H1 (cell line): ENCODE results near the gene TPO. TPM values are rescaled to one million over a fixed set of nuclear protein-coding genes. Genes with fewer than 3 reads are reported as not detected.

Experiments
- CTCF ChIA-PET: fragments of 300-600 bp; sonication (Branson Sonifier 250); formaldehyde crosslinking; loops from one replicate; lab custom pipeline; 2021; ENCODE audit not compliant: partially characterized antibody; lab: Charles Lee
- POLR2A ChIA-PET: fragments of 300-600 bp; sonication (Branson Sonifier 250); formaldehyde crosslinking; loops from one replicate; lab custom pipeline; 2021; ENCODE audit warnings: inconsistent platforms; ENCODE audit not compliant: partially characterized antibody; lab: Charles Lee
- DNase-seq, 2 experiments: peaks; one replicate each; pipeline versions ENCODE4 v3.0.0 to v3.0.0-alpha.2; 2010 to 2022; ENCODE audit warnings: low spot score in 2 of 2, low read depth in 1 of 2, mixed read lengths in 1 of 2
- FAIRE-seq: peaks from 2 replicates; lab custom pipeline; 2011; peaks lifted over from hg19 to GRCh38; lab: Jason Lieb, UNC
- H2AFZ ChIP-seq: 2 replicates; pipeline ENCODE4 v1.8.1; 2012; ENCODE audit warnings: low read length, inconsistent platforms
- H2AK5ac ChIP-seq: 2 replicates; pipeline ENCODE4 v1.6.1; 2013; ENCODE audit warnings: low read depth, low read length
- H2BK120ac ChIP-seq: replicated peaks from 2 replicates; pipeline ENCODE3; 2013; ENCODE audit warnings: low read depth, low read length, inconsistent platforms
- H2BK12ac ChIP-seq: 2 replicates; pipeline ENCODE4 v1.6.1; 2013; ENCODE audit warnings: low read depth, low read length
- H2BK15ac ChIP-seq: 2 replicates; pipeline ENCODE4 v1.6.1; 2013; ENCODE audit warnings: low read length
- H2BK20ac ChIP-seq: 2 replicates; pipeline ENCODE4 v1.6.1; 2013; ENCODE audit warnings: low read length
- H2BK5ac ChIP-seq: 2 replicates; pipeline ENCODE4 v1.6.1; 2013; ENCODE audit warnings: low read depth, low read length
- H3K14ac ChIP-seq: 2 replicates; pipeline ENCODE4 v1.6.1; 2013; ENCODE audit warnings: inconsistent platforms; ENCODE audit not compliant: insufficient read length
- H3K18ac ChIP-seq: 2 replicates; pipeline ENCODE4 v1.6.1; 2013; ENCODE audit warnings: low read length; ENCODE audit errors: extremely low read depth
- H3K23ac ChIP-seq: 2 replicates; pipeline ENCODE4 v1.6.1; 2013; ENCODE audit warnings: inconsistent platforms; ENCODE audit not compliant: insufficient read length
- H3K23me2 ChIP-seq: 2 replicates; pipeline ENCODE4 v1.6.1; 2013; ENCODE audit warnings: low read depth, low read length
- H3K27ac ChIP-seq: 2 replicates; pipeline ENCODE4 v1.6.1; 2011; ENCODE audit warnings: low read depth, low read length, inconsistent platforms
- H3K27me3 ChIP-seq, 4 experiments: replicated peaks in 1 of 4; 1 replicate in 1 of 4; 2 replicates in 3 of 4; pipeline versions ENCODE4 v1.6.1 to v1.8.1; 2011 to 2013; ENCODE audit warnings: low read length in 3 of 4, mild to moderate bottlenecking in 3 of 4, inconsistent platforms in 2 of 4, mixed read lengths in 2 of 4, moderate library complexity in 1 of 4; ENCODE audit not compliant: control insufficient read depth in 3 of 4, insufficient read depth in 3 of 4; ENCODE audit errors: extremely low read depth in 1 of 4
- H3K36me3 ChIP-seq, 4 experiments: 2 replicates each; pipeline versions ENCODE4 v1.6.1 to v1.8.1; 2011 to 2013; ENCODE audit warnings: mild to moderate bottlenecking in 4 of 4, low read length in 3 of 4, moderate library complexity in 2 of 4, control low read depth in 1 of 4, inconsistent platforms in 1 of 4; ENCODE audit not compliant: insufficient read depth in 4 of 4, control insufficient read depth in 2 of 4
- H3K4ac ChIP-seq: replicated peaks from 2 replicates; pipeline ENCODE3; 2013; ENCODE audit warnings: low read length, low read depth, mixed read lengths, inconsistent platforms; ENCODE audit not compliant: insufficient read length
- H3K4me1 ChIP-seq, 4 experiments: replicated peaks in 1 of 4; 1 replicate in 1 of 4; 2 replicates in 3 of 4; pipeline versions ENCODE4 v1.6.1 to v1.8.1; 2011 to 2013; ENCODE audit warnings: low read length in 3 of 4, inconsistent platforms in 2 of 4, mixed read lengths in 1 of 4; ENCODE audit not compliant: insufficient read depth in 4 of 4, control insufficient read depth in 3 of 4
- H3K4me2 ChIP-seq, 2 experiments: 2 replicates each; pipeline versions ENCODE4 v1.6.1 to v1.8.1; 2011 to 2013; ENCODE audit warnings: low read depth in 2 of 2, low read length in 2 of 2, control low read depth in 1 of 2, inconsistent platforms in 1 of 2, mild to moderate bottlenecking in 1 of 2; ENCODE audit not compliant: insufficient read depth in 1 of 2
- H3K4me3 ChIP-seq, 4 experiments: fragments of 200-600, 300-600 bp in 1 of 4; sonication (generic), shearing (Covaris generic), sonication (Bioruptor Twin) in 1 of 4; 2 replicates each; pipeline versions ENCODE4 v1.5.1 to v1.8.1; 2011 to 2016; ENCODE audit warnings: low read length in 4 of 4, low read depth in 3 of 4, control low read depth in 2 of 4, inconsistent platforms in 2 of 4, mild to moderate bottlenecking in 2 of 4, mixed read lengths in 1 of 4, moderate library complexity in 1 of 4; ENCODE audit not compliant: insufficient read depth in 2 of 4; ENCODE audit errors: extremely low read depth in 1 of 4
- H3K56ac ChIP-seq: replicated peaks from 2 replicates; pipeline ENCODE3; 2013; ENCODE audit warnings: low read depth, mild to moderate bottlenecking, mixed read lengths, low read length, inconsistent platforms; ENCODE audit not compliant: insufficient read length
- H3K79me1 ChIP-seq: 2 replicates; pipeline ENCODE4 v1.6.1; 2013; ENCODE audit warnings: low read depth, low read length, control low read depth
- H3K79me2 ChIP-seq, 2 experiments: 2 replicates each; pipeline versions ENCODE4 v1.6.1 to v1.8.1; 2012 to 2013; ENCODE audit warnings: low read length in 2 of 2, mild to moderate bottlenecking in 2 of 2, inconsistent platforms in 1 of 2; ENCODE audit not compliant: insufficient read depth in 2 of 2, control insufficient read depth in 1 of 2
- H3K9ac ChIP-seq, 4 experiments: replicated peaks in 1 of 4; 1 replicate in 1 of 4; 2 replicates in 3 of 4; pipeline versions ENCODE4 v1.6.1 to v1.8.1; 2011 to 2013; ENCODE audit warnings: low read depth in 3 of 4, low read length in 3 of 4, control low read depth in 2 of 4, mild to moderate bottlenecking in 2 of 4, moderate library complexity in 2 of 4, inconsistent platforms in 1 of 4; ENCODE audit errors: extremely low read depth in 1 of 4
- H3K9me3 ChIP-seq, 2 experiments: 2 replicates each; pipeline versions ENCODE4 v1.6.1 to v1.8.1; 2012 to 2013; ENCODE audit warnings: mild to moderate bottlenecking in 2 of 2, moderate library complexity in 2 of 2, control low read depth in 1 of 2, inconsistent platforms in 1 of 2, low read depth in 1 of 2, low read length in 1 of 2, mixed read lengths in 1 of 2; ENCODE audit not compliant: insufficient read depth in 2 of 2
- H4K20me1 ChIP-seq, 2 experiments: replicated peaks in 1 of 2; 2 replicates each; pipeline versions ENCODE3 to v1.8.1; 2011 to 2013; ENCODE audit warnings: inconsistent platforms in 2 of 2, low read length in 2 of 2, mild to moderate bottlenecking in 1 of 2; ENCODE audit not compliant: insufficient read depth in 2 of 2, control insufficient read depth in 1 of 2
- H4K5ac ChIP-seq: 2 replicates; pipeline ENCODE4 v1.6.1; 2013; ENCODE audit warnings: low read length, low read depth, mixed read lengths, inconsistent platforms; ENCODE audit not compliant: insufficient read length
- H4K8ac ChIP-seq: 2 replicates; pipeline ENCODE4 v1.8.0; 2013; ENCODE audit warnings: mild to moderate bottlenecking, moderate library complexity, low read length, inconsistent platforms; ENCODE audit not compliant: insufficient read depth; ENCODE audit errors: extremely low read depth
- H4K91ac ChIP-seq: replicated peaks from 2 replicates; pipeline ENCODE3; 2013; ENCODE audit warnings: low read length, mixed read lengths, inconsistent platforms; ENCODE audit not compliant: insufficient read length
- ATF3 ChIP-seq: IDR thresholded peaks from 2 replicates; pipeline ENCODE4 v1.6.1; 2011; ENCODE audit warnings: low read depth, mild to moderate bottlenecking, low read length; ENCODE audit not compliant: insufficient read depth
- CHD2 ChIP-seq: IDR thresholded peaks from 2 replicates; pipeline ENCODE4 v1.6.1; 2012; ENCODE audit warnings: low read length, improper control_type of control experiment
- MAFK ChIP-seq: IDR thresholded peaks from 2 replicates; pipeline ENCODE4 v1.6.1; 2012; ENCODE audit warnings: low read depth, mild to moderate bottlenecking, improper control_type of control experiment, low read length
- RAD21 ChIP-seq, 2 experiments: IDR thresholded peaks in 1 of 2; conservative IDR thresholded peaks in 1 of 2; 2 replicates each; pipeline ENCODE4 v1.6.1; 2011; ENCODE audit warnings: low read depth in 2 of 2, low read length in 2 of 2, improper control_type of control experiment in 1 of 2, inconsistent platforms in 1 of 2, mild to moderate bottlenecking in 1 of 2, moderate library complexity in 1 of 2
- RBBP5 ChIP-seq: IDR thresholded peaks from 2 replicates; pipeline ENCODE4 v1.7.1; 2012; ENCODE audit warnings: low read depth, mild to moderate bottlenecking, inconsistent platforms, low read length, moderate library complexity, borderline replicate concordance
- YY1 ChIP-seq: IDR thresholded peaks from 2 replicates; pipeline ENCODE4 v1.6.1; 2011; ENCODE audit warnings: low read depth, mild to moderate bottlenecking, low read length
- WGBS, 2 experiments: shearing (Covaris generic) in 1 of 2; methylation state at CpG; one replicate each; pipeline versions ENCODE4 v1.1.6 to v1.1.7; 2013 to 2015; ENCODE audit warnings: low lambda C conversion rate in 2 of 2, mixed read lengths in 2 of 2, inconsistent platforms in 1 of 2, low coverage in 1 of 2, missing lambda C conversion rate in 1 of 2; ENCODE audit not compliant: insufficient replicate concordance in 2 of 2, insufficient coverage in 1 of 2, insufficient read length in 1 of 2; ENCODE audit errors: extremely low coverage in 1 of 2, missing lambda C conversion rate in 1 of 2; 5-methylcytosine and 5-hydroxymethylcytosine counted together
- polyA plus RNA-seq, 7 experiments: library from polyadenylated mRNA; depleted of rRNA in 3 of 7; stranded (reverse) in 5 of 7; unstranded in 2 of 7; fragments of >200 nt in 5 of 7; fragments of 200-250 nt in 2 of 7; gene quantifications; 1 replicate in 5 of 7; 2 replicates in 1 of 7; 4 replicates in 1 of 7; pipeline versions ENCODE4 v1.2.1 to v1.2.3, GENCODE V29; 2011 to 2013; ENCODE audit warnings: missing spikeins in 2 of 7, mixed read lengths in 2 of 7
- total RNA-seq: library from RNA; stranded (reverse); fragmentation: NEBNext Ultra II Directional; extraction: Animal tissue kit (Norgen Biotek cat#: 25700); gene quantifications from 2 replicates; pipeline ENCODE4 v1.2.1, GENCODE V29; 2021
- TF ChIP-seq, protein P1 (sequence below): IDR thresholded peaks from 2 replicates; pipeline ENCODE4 v1.6.1; 2011; ENCODE audit warnings: low read length, improper control_type of control experiment

Gene TPO
- total and polyA plus RNA-seq, 2 of the 8 experiments (the other 6 are each of a cell fraction or from before 2014, with no cell fraction given): not detected

- peaks cover 0 to 5% (median 2%) of the 10 kb centered on the region in 4 experiments; a peak in 3 of 7 replicates for H3K4me1 ChIP-seq
- H3K9me3 ChIP-seq: no peaks in the 10 kb centered on the region; a peak in 1 of 4 replicates
- no peak overlapping the region for H3K4me3 ChIP-seq
- H3K14ac ChIP-seq: no peak overlapping the region
- no peak overlapping the region for H2BK15ac ChIP-seq
- no peaks in the 10 kb centered on the region for H3K27me3 ChIP-seq
- no peak overlapping the region for H2AK5ac ChIP-seq
- no peak overlapping the region for H4K91ac ChIP-seq
- no peak overlapping the region for H2BK12ac ChIP-seq
- no peak overlapping the region for H3K4ac ChIP-seq
- H3K18ac ChIP-seq: no peak overlapping the region
- TF ChIP-seq RAD21 (IDR thresholded peaks at IDR 0.05 in 1 of 2, conservative IDR thresholded peaks at IDR 0.05 in 1 of 2; ENCODE audit: low read depth in 2 of 2, low read length in 2 of 2): no peak
- TF ChIP-seq RBBP5: no peak
- TF ChIP-seq, protein P1, sequence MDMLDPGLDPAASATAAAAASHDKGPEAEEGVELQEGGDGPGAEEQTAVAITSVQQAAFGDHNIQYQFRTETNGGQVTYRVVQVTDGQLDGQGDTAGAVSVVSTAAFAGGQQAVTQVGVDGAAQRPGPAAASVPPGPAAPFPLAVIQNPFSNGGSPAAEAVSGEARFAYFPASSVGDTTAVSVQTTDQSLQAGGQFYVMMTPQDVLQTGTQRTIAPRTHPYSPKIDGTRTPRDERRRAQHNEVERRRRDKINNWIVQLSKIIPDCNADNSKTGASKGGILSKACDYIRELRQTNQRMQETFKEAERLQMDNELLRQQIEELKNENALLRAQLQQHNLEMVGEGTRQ: no peak
- no peak for TF ChIP-seq ATF3
- TF ChIP-seq MAFK: no peak
- TF ChIP-seq YY1: no peak
- TF ChIP-seq CHD2: no peak
- TF ChIP-seq, all 59 proteins: peak for 0
- WGBS, 2 experiments: 92% methylated on average over 21 of the region's 21 CpGs; no CpG with 5 or more reads in 1 of the 2 experiments
- no peak overlapping the region for H2BK120ac ChIP-seq
- H3K36me3 ChIP-seq: no peaks in the 10 kb centered on the region
- H3K27ac ChIP-seq: no peak overlapping the region
- no peaks in the 10 kb centered on the region for H3K79me1 ChIP-seq
- POLR2A ChIA-PET: no interaction called here
- H4K5ac ChIP-seq: no peak overlapping the region
- CTCF ChIA-PET: no interaction called here
- no peak overlapping the region for H2BK20ac ChIP-seq
- DNase-seq: no peak
- H3K4me2 ChIP-seq: no peak overlapping the region
- H3K23ac ChIP-seq: no peak overlapping the region
- no peak overlapping the region for H2AFZ ChIP-seq
- FAIRE-seq: no peak
- no peak overlapping the region; the same call in 1 of the 2 replicates for H4K8ac ChIP-seq
- H4K20me1 ChIP-seq: no peaks in the 10 kb centered on the region
- H3K79me2 ChIP-seq: no peaks in the 10 kb centered on the region
- H2BK5ac ChIP-seq: no peak overlapping the region
- H3K23me2 ChIP-seq: no peaks in the 10 kb centered on the region
- H3K56ac ChIP-seq: no peak overlapping the region
- no peak overlapping the region for H3K9ac ChIP-seq
These were observed 170.8 kb downstream of the TPO start for GRCh38 chr2:1584051-1584531.
